GDM1 (cell line): ENCODE measurements around the gene CLSTN2.

Experiments used
- DNase-seq: peaks from one replicate; lab custom pipeline; 2025; lab: John Stamatoyannopoulos, UW

Gene CLSTN2

GRCh38 chr3:140007081-140007480 is 72.1 kb downstream of the CLSTN2 start:
- no peak for DNase-seq

DNA sequence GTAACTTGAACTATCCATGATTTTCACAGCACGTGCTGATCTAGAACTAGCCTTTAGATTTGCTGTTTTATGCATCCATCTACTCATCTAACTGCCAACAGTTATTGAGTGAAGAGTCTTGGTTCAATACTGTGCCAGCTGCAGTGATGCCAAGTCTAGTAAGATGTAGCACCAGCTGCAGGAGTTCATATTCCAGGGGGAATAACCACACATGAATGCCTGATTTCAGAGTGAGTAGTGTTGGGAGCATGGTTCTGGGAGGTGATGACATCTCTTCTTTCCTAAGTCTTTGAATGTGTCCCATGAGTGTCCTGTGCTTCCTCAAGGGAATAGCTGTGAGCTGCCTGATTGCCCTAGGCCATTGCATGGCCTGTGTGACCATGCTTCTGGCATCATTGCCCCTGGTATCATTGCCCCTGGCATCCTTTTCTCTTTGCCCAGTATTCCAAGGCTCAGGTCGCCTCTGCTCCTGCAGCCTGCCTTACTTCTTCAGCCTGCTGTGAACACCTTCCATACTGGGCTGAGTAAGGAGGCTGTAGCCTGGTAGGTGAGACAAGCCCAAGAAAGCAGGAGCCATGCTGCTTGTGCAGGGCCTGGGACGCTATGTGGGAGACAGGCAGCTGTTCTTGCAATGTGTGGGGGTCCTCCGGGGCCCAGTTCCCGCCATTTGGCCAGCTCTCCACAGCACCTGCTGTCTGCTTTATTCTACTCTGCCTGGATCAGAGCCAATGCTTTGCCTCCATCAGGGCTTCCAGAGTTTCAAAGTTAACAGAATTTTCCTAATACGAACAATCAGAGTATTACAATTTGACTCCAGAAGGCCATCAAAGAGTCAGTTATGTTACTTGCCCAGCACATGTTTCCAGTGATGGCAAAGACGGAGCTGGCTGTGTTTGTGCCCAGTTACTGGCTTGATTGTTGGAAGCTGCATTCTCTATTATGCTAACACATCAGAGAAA is 73.2 kb downstream of the CLSTN2 start:
- no peak for DNase-seq

DNA sequence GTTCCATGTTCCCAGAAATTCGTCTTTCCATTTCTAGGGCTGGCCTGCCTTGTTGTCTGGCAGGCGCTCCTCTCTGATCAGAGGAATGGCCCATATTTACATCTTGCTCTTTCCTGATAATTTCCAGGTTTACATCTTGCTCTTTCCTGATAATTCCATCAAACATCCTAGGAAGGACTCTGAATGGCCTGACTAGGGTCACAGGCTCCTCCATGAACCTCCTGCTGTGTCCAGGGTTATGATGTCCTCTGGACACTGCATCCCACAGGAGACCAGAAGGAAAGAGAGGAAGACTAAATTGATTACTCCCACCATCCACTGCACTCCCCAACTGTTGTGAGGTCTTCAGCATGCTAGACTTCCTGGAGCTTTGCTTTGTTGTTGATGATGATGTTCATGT is 75.4 kb downstream of the CLSTN2 start:
- no peak for DNase-seq

DNA sequence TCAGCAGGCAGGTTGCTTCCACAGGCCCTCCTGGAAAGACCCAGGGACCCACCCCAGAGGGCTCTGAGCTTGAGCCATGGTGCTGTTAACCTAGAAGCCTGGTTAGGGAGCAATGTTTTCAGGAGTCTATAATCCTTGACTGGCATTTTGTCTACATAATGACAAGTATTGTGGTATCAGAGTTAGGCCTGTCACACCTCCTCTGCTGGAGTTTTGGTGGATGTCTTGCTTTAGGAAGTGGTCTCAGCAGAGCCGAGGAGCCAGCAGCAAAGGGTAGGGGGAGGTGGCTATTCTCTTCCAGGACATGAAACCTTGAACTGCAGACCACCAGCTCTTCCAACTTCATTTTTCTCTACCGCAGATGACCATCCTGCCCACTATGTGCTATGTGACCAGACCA is 76.1 kb downstream of the CLSTN2 start:
- no peak for DNase-seq

- DNase-seq, result no peak
These were observed 76.8 kb downstream of the CLSTN2 start for GRCh38 chr3:140011611-140012277.

GRCh38 chr3:140013220-140013619 is 78.2 kb downstream of the CLSTN2 start:
- DNase-seq, result no peak

DNA sequence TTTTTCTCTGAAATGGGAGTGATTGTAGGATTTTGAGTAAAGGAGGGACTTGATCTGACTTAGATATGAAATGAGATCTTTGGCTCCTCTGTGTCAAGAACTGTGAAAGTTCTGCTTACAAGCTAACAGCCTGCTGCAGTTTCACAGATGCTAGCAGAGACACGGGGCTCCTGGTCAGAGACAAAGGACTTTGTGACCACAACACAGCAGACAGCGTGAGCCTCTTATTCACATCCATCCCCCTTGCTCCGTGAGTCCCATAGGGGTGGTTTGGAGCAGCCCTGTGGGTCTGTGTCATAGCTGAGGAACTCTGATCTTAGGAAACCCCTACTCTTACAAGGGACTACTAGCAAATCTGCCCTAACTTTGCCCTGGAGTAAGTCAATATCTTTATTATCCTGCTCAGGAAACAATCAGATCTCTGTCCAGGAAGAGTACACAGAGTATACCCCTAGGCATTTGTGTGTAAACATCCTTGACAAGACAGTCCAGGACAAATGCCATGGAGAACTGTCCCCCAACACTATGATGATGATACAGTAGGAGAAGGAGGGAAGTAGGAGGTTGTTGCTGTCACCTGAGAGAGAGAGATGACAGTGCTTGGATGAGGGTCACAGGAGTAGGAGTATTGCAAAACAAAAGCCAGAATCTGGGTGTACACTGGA is 80.0 kb downstream of the CLSTN2 start:
- DNase-seq, result no peak

DNA sequence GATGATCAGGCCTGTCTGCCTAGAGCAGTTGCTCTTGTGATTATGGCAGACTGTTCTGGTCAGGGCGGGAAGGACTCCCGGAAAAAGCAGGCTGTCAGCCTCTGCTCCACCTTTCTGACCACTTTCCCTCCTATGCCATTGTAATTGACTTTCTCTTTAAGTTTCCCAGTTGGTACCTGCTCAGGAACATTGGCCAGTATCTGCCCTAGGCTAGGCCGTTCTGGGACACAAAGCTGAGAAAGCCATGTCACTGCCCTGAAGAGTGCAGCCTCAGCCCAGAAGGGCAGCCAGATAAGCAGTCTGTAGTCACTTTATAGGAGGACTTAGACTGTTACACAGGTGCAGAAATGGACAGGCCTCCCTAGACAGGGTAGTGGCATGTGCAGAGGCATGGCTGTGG is 80.8 kb downstream of the CLSTN2 start:
- no peak for DNase-seq

DNA sequence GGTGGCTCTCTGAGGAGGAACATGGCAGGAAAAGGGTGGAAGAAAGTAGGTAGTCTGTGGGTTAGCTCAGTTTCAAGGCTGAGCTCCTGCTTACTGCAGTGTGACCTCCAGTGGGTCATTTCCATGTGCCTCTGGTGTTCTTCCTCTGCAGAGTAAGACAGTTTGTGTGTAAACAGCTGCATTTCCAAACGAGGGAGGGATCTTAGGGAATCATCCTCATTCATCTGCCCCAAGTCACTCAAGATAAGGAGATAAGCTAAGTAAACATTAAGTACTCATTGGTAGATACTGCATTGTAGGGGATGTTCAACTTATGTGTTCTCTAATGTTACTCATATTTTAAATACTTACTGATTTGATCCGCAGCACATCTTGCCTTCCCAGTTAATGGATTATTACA is 83.6 kb downstream of the CLSTN2 start:
- no peak for DNase-seq

DNA sequence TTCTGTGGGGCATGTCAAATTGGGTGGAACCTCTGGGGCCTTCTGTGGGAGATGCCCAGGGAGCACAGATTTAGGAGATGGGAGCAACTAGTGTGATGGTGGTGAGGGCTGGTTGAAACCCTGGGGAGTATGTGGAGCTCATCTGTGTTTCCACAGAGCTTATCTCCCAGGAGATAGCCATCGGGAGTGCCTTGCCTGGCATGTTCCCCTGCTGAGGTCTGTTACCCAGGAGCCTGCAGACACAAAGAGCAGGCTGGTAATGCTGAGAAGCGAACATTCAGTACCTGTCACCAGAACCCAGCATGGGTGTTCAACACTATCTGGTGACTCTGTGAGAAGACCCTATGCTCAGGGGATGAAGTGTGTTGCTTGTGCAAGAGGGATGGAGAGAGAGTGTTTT is 85.0 kb downstream of the CLSTN2 start:
- DNase-seq, result no peak

DNA sequence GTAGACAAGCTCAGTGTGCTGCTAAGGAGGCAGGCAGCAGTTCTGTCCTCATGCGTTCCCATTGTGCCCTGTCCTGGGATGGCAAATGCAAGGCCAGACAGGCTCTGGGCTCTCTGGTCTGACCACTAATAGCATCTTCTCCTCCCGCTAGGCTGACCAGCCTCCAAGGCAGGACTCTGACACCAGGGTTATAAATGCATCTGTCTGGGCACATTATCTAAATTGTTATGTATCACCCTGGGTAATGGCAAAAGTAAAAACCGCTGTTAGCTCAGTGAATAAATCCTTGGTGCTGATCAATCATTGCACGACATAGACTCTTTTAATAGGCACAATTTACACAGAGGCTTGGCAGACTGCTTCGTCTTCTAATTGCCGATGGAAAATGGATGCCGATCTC is 85.6 kb downstream of the CLSTN2 start:
- DNase-seq, result no peak

GRCh38 chr3:140021269-140021668 is 86.3 kb downstream of the CLSTN2 start:
- DNase-seq, result no peak

DNA sequence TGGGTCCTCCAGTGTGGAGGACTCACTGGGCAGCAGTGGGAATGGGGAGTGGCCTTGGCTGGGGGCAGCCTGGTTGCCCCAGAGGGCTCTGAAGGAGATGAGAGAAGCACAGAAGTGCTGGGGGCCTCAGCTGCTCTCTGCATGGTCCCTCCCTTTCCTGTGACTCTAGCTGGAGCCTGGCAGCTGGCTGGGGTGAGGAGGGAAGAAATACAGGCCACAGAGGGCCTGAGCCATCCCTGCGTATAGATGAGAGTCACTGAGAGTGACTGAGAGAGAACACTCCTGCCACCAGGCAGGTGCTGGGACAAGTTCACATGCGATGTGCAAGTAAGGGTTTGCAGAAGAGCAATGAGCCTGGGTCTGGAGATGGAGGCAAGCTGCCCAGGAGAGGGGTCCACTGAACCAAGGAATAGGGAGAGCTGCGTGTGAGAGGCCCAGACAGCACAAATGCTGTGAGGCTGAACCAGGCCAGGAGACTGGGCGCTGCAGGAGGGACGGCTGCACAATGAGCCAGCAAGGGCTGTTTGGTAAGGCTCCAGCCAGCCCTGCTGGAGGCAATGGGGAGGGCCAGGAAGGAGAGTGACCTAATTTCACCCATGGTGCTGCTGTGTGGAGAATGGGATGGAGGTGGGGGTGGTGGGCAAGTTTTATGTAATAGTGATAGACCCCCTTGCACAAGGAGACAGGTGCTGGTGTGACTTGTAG is 87.2 kb downstream of the CLSTN2 start:
- DNase-seq, result no peak

DNA sequence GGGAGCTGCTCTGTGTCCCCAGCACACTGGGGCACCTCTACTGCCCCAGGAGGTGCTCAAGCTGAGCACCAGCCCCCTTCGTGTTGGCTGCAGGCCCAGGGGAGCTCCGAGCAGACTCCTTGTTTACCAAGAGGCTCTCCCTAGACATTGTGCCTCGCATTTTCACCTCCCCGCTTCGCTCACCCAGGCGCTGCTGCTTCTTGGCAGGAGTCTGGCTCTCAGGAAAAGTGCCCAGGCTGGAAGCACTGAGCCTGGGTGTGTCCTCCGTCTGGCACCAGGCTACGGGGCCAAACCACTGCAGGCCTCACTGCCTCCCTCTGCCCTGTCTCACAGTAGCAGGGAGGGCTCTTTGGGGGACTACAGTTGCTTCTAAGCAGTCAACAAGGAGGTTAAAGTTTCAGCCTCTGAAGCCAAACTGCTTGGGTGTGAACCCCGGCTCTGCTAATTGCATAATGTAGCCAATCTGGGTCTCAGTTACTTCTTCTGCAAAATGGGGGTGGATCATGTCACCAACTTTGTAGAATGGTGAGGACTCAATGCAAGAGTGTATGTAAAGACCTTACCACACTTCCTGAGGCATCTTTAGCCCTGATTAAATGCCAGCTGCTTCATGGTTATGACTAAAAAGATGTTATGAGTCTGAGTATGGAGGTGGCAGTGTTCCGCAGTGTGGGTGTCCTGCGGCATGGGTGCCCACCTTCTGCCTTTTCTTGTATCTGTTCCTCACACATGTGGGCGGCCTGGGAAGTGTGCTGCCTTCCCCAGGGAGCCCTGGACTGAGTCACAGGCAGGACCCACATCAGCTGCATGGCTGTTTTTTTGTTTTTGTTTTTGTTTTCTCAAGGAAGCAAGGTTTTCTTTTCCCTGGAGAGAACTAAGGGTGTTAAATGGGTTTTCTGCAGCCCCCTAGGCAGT is 88.9 kb downstream of the CLSTN2 start:
- no peak for DNase-seq

DNA sequence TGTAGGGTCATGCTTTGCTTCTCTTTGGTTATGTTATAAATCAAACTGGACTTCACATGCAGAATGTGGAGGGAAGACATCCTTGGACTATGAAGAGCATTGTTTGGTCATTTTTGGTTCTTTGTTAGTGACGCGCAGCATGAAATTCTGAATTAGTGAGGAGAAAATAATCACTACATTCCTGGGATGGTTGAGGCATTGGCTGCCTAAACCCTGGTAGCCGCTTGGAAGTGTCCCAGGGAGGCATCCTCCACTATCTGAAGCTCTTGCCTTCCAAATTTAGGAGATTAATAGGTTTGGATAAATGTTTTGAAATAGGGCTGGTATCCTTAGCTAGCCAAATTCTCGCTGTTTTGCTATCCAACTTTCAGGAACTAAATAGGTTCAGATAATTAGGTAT is 96.2 kb downstream of the CLSTN2 start:
- DNase-seq, result no peak

DNA sequence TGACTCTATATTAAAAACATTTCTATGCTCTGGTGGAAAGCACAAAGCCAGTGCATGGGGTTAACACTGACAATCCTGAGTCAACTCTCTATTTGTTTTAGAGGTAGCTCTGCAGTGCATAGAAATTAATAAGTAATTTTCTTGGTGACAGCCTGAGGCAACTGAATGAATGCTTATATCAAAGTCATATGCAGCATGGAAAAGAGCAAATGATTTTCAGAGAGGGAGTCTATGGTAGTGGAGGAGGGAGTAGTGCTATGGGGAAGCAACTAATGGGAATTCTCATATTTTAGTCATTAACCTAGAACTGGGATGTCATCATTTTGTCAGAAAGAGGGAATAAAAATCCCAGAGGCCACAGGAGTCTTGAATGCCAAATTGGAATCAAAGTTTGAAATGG is 99.1 kb downstream of the CLSTN2 start:
- DNase-seq, result no peak

DNA sequence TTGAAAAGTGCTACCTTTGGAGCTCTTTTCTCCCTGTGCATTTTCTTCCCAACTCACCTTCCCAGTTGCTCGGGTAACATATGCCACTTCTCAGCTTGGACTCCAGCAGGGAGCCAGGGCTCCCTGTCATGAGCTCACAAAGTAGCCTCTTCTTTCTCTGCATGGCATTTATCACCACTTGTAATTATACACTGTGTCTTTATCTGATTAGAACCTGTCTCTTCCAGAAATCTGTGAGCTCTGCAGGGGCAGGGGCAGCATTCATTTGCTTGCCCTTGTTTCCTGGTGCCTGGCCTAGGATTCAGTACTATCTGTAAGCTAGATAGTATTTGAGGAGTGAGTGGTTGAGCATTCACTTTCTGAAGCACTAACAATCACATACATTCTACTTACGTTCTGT is 100.9 kb downstream of the CLSTN2 start:
- DNase-seq, result no peak

GRCh38 chr3:140050396-140050795 is 115.4 kb downstream of the CLSTN2 start:
- DNase-seq, result no peak

GRCh38 chr3:140051019-140051957 is 116.3 kb downstream of the CLSTN2 start:
- DNase-seq, result no peak
